ENCODE measurements around the gene TFAP2E.

Gene TFAP2E

GRCh38 chr1:35537806-35538205, 35.3 kb upstream of the TFAP2E start:
- Histone ChIP-seq H3K27me3 (no peaks in the 10 kb centered on the region), H3K27ac (no peak overlapping the region), H3K36me3 (peaks cover 33% of the 10 kb centered on the region), H3K4me1 (peaks cover 34% of the 10 kb centered on the region), H4K20me1 (peaks cover 12% of the 10 kb centered on the region; the same call in 1 of the 2 replicates), H3K4me2 (peak overlapping the region; percentile 71), H3K9me3 (no peaks in the 10 kb centered on the region), H3K9ac (no peak overlapping the region), H3K4me3 (no peak overlapping the region)
- no peak for TF ChIP-seq Cebpa-rat (IDR thresholded peaks at IDR 0.05)

GRCh38 chr1:35539073-35539823, 33.9 kb upstream of the TFAP2E start:
- peaks cover 22% of the 10 kb centered on the region for H3K36me3 ChIP-seq

GRCh38 chr1:35539824-35540261, 33.3 kb upstream of the TFAP2E start:
- Histone ChIP-seq H4K20me1 (peaks cover 18% of the 10 kb centered on the region; the same call in 1 of the 2 replicates), H3K9ac (no peak overlapping the region; the same call in 1 of the 2 replicates), H3K4me1 (peaks cover 34% of the 10 kb centered on the region), H3K4me2 (peak overlapping the region; percentile 71), H3K27ac (peak overlapping the region; percentile 45; the same call in 1 of the 2 replicates), H3K36me3 (peaks cover 26% of the 10 kb centered on the region), H3K27me3 (no peaks in the 10 kb centered on the region), H3K4me3 (no peak overlapping the region), H3K9me3 (no peaks in the 10 kb centered on the region)
- no peak for TF ChIP-seq Cebpa-rat (IDR thresholded peaks at IDR 0.05)

More at GRCh38 chr1:35539073-35539823, 33.9 kb upstream of the TFAP2E start:
- peaks cover 34% of the 10 kb centered on the region for H3K4me1 ChIP-seq
- no peak overlapping the region; the same call in 1 of the 2 replicates for H3K9ac ChIP-seq
- H3K27me3 ChIP-seq = no peaks in the 10 kb centered on the region
- peak overlapping the region; percentile 71 for H3K4me2 ChIP-seq
- TF ChIP-seq Cebpa-rat (IDR thresholded peaks at IDR 0.05) = no peak
- H3K4me3 ChIP-seq = no peak overlapping the region
- H3K27ac ChIP-seq = peak overlapping the region; percentile 45
- peaks cover 12% of the 10 kb centered on the region; the same call in 1 of the 2 replicates for H4K20me1 ChIP-seq
- no peaks in the 10 kb centered on the region for H3K9me3 ChIP-seq

- H3K27ac ChIP-seq = no peak overlapping the region
- H3K9me3 ChIP-seq = 0 out of 2 replicates have a peak, but pooled peaks cover 4% of the 10 kb centered on the region
- peak; percentile 58; the same call in 1 of the 2 replicates for TF ChIP-seq Cebpa-rat (IDR thresholded peaks at IDR 0.05)
- H3K27me3 ChIP-seq = no peaks in the 10 kb centered on the region
- no peak overlapping the region for H3K4me2 ChIP-seq
- peaks cover 13% of the 10 kb centered on the region; the same call in 1 of the 2 replicates for H4K20me1 ChIP-seq
- H3K36me3 ChIP-seq = peaks cover 64% of the 10 kb centered on the region
- no peak overlapping the region for H3K4me3 ChIP-seq
- peaks cover 7% of the 10 kb centered on the region for H3K4me1 ChIP-seq
- no peak overlapping the region for H3K9ac ChIP-seq
These were observed 28.1 kb upstream of the TFAP2E start for GRCh38 chr1:35544976-35545375.

GRCh38 chr1:35546614-35547013, 26.5 kb upstream of the TFAP2E start:
- 0 out of 2 replicates have a peak, but pooled peaks cover 4% of the 10 kb centered on the region for H3K9me3 ChIP-seq
- peaks cover 10% of the 10 kb centered on the region; the same call in 1 of the 2 replicates for H4K20me1 ChIP-seq
- H3K4me1 ChIP-seq = no peaks in the 10 kb centered on the region
- no peak overlapping the region for H3K9ac ChIP-seq
- no peaks in the 10 kb centered on the region for H3K27me3 ChIP-seq
- no peak overlapping the region for H3K4me3 ChIP-seq
- H3K4me2 ChIP-seq = no peak overlapping the region
- TF ChIP-seq Cebpa-rat (IDR thresholded peaks at IDR 0.05) = no peak
- no peak overlapping the region for H3K27ac ChIP-seq
- peaks cover 63% of the 10 kb centered on the region for H3K36me3 ChIP-seq

- H3K4me3 ChIP-seq = no peak overlapping the region
- no peaks in the 10 kb centered on the region for H3K9me3 ChIP-seq
- H3K9ac ChIP-seq = no peak overlapping the region
- no peak overlapping the region for H3K4me2 ChIP-seq
- H4K20me1 ChIP-seq = peaks cover 7% of the 10 kb centered on the region; the same call in 1 of the 2 replicates
- H3K27me3 ChIP-seq = no peaks in the 10 kb centered on the region
- no peak for TF ChIP-seq Cebpa-rat (IDR thresholded peaks at IDR 0.05)
- peaks cover 53% of the 10 kb centered on the region for H3K36me3 ChIP-seq
- peaks cover 28% of the 10 kb centered on the region for H3K4me1 ChIP-seq
- no peak overlapping the region for H3K27ac ChIP-seq
These were observed 19.3 kb upstream of the TFAP2E start for GRCh38 chr1:35553851-35554250.

DNA sequence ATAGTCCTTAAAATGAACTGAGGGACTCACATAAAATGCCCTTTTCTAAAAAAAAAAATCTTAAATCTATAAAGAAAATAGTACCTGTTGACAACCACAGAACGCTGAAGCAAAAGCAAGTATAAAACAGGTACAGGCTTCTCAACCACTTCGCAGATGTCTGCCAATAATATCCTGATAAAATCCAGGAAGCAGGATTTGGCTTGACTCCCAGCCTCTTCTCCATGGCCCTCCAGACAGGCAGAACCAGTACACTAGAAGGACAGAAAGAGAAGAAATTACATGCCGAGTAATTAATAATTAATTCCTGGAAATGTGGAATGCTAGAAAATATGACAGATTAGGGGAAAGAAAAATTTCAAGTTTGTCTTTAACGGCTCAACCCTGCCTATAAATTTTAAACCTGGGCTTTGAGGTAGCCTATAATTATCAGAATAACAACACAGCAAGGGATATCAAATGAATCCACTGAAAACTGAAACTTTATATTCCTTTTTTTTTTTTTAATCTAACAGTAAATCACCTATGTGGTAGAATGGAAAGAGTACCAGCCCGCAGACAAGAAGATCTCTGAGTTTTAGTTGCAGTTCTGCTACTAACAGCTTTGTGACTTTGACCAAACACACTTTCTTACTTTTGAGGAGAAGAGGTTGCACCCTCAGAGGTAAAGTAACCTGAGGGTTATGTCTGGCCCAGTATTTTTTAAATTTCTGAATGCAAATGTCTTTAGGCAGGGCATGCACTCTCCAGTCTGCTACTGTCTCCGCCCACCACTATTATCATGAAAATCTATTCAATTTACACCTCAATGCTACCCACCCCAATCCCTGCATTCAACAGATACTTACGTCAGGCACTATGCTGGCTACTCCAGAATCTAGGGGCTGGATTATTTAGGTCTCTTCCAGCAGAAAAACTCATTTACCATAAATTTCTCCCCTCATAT, 18.6 kb upstream of the TFAP2E start:
- Histone ChIP-seq H3K9me3 (no peaks in the 10 kb centered on the region), H3K36me3 (peaks cover 47% of the 10 kb centered on the region), H4K20me1 (peaks cover 9% of the 10 kb centered on the region; the same call in 1 of the 2 replicates), H3K9ac (no peak overlapping the region), H3K4me2 (no peak overlapping the region), H3K27me3 (no peaks in the 10 kb centered on the region), H3K4me3 (no peak overlapping the region), H3K27ac (no peak overlapping the region), H3K4me1 (peaks cover 35% of the 10 kb centered on the region)
- no peak for TF ChIP-seq Cebpa-rat (IDR thresholded peaks at IDR 0.05)

DNA sequence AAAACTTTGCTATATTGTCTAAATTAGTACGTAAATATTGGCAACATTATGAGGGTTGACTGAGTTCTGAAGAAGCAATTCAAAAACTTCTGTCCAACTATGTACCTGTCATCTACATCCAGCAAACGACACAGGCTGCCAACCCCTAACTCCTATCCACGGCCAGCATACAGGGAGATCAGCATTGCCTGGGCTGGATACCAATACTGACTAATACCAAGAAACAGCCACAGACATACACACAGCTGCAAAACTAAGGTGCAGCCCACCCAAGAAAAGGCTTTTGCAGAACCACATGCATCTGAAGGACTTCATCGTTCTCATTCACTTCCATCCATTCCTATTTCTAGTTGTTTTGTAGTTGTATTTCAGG, 17.9 kb upstream of the TFAP2E start:
- no peak for TF ChIP-seq Cebpa-rat (IDR thresholded peaks at IDR 0.05)
- Histone ChIP-seq H4K20me1 (peaks cover 15% of the 10 kb centered on the region), H3K27me3 (no peaks in the 10 kb centered on the region), H3K4me3 (no peak overlapping the region), H3K9me3 (no peaks in the 10 kb centered on the region), H3K9ac (no peak overlapping the region), H3K36me3 (peaks cover 41% of the 10 kb centered on the region), H3K27ac (no peak overlapping the region), H3K4me1 (peaks cover 39% of the 10 kb centered on the region), H3K4me2 (no peak overlapping the region)

- Histone ChIP-seq H3K9ac (peak overlapping the region; percentile 91; the same call in 1 of the 2 replicates), H3K27ac (no peak overlapping the region), H3K36me3 (peaks cover 43% of the 10 kb centered on the region)
These were observed 17.3 kb upstream of the TFAP2E start for GRCh38 chr1:35555601-35556477.

More at GRCh38 chr1:35555601-35556477, 17.3 kb upstream of the TFAP2E start:
- TF ChIP-seq Cebpa-rat (IDR thresholded peaks at IDR 0.05) = no peak
- no peaks in the 10 kb centered on the region for H3K9me3 ChIP-seq
- peaks cover 39% of the 10 kb centered on the region for H3K4me1 ChIP-seq
- H3K4me2 ChIP-seq = peak overlapping the region; percentile 89
- H4K20me1 ChIP-seq = peaks cover 22% of the 10 kb centered on the region
- peak overlapping the region; percentile 91 for H3K4me3 ChIP-seq
- H3K27me3 ChIP-seq = no peaks in the 10 kb centered on the region
